HPDE6-E6E7 (cell line): ENCODE results near the gene CCDC190.
"Not testable (repeated sequence)": the region's sequence is repeated elsewhere in the genome, so short reads cannot be mapped to it uniquely, and the experiment has no call there.

Experiments used
- DNase-seq: peaks from one replicate; pipeline ENCODE4 v3.0.0; 2011; ENCODE audit warnings: missing footprints; ENCODE audit errors: extremely low spot score

The CCDC190 gene

GRCh38 chr1:162877412-162877811 lies 16.4 kb upstream of the CCDC190 start:
- no peak for DNase-seq

GRCh38 chr1:162876751-162877150 lies 15.8 kb upstream of the CCDC190 start:
- DNase-seq: no peak

GRCh38 chr1:162873671-162874666 lies 13.0 kb upstream of the CCDC190 start:
- peak; percentile 43 for DNase-seq

GRCh38 chr1:162872981-162873380 lies 12.0 kb upstream of the CCDC190 start:
- DNase-seq: no peak

- not testable (repeated sequence) for DNase-seq
Measured at GRCh38 chr1:162871417-162871816, 10.4 kb upstream of the CCDC190 start.

- no peak for DNase-seq
Measured at GRCh38 chr1:162868972-162869371, 8.0 kb upstream of the CCDC190 start.

- DNase-seq: no peak
Measured at GRCh38 chr1:162861625-162862024, 650 bp upstream of the CCDC190 start.

- no peak for DNase-seq
Measured at GRCh38 chr1:162859191-162859590, 1.8 kb downstream of the CCDC190 start.

- no peak for DNase-seq
Measured at GRCh38 chr1:162857850-162858249, 3.1 kb downstream of the CCDC190 start.

- peak; percentile 75 for DNase-seq
Measured at GRCh38 chr1:162856260-162856659, 4.7 kb downstream of the CCDC190 start.

GRCh38 chr1:162855461-162856150 lies 5.4 kb downstream of the CCDC190 start:
- DNase-seq: no peak

GRCh38 chr1:162854245-162854882 lies 6.6 kb downstream of the CCDC190 start:
- peak; percentile 49 for DNase-seq

- no peak for DNase-seq
Measured at GRCh38 chr1:162851341-162851740, 9.6 kb downstream of the CCDC190 start.

GRCh38 chr1:162849711-162850110 lies 11.3 kb downstream of the CCDC190 start:
- DNase-seq: no peak

- peak; percentile 35 for DNase-seq
Measured at GRCh38 chr1:162847839-162848453, 13.0 kb downstream of the CCDC190 start.

- DNase-seq: no peak
Measured at GRCh38 chr1:162846256-162847212, 14.4 kb downstream of the CCDC190 start.

GRCh38 chr1:162844153-162844552 lies 16.8 kb downstream of the CCDC190 start:
- DNase-seq: no peak

GRCh38 chr1:162840250-162840839 lies 20.6 kb downstream of the CCDC190 start:
- DNase-seq: no peak

- no peak for DNase-seq
Measured at GRCh38 chr1:162838863-162839262, 22.1 kb downstream of the CCDC190 start.
